CD4-positive, alpha-beta T cell treated with Interleukin-6 at 100 ng/mL for 8 hours (primary cell): ENCODE results near the gene PPBP.

ENCODE experiments used
- DNase-seq: peaks from one replicate; pipeline ENCODE4 v3.0.0-alpha.2; 2020; ENCODE audit warnings: mixed read lengths, low spot score

The PPBP gene

DNA sequence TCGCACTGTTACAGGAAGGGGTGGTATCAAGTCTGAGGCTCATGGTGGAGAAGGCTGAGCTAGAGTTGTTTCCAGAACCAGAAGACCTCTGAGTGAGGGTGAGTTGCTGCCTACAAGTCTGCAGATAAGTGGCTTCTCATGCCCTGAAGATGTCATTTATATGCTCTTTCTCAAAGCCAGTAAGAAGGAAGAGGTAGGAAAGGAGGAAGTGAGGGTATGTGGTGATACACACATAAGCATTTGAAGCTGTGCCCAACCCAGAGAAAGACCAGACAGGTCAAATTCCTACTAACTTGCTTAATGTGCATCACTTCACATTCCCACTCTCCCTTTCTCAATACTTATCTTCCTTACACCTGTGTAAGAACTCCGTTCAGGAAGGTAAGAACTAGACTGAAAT lies at the start of gene PPBP:
PPBP (minus strand) TSS at position 130 of the 400 bp plus-strand sequence; CDS start at position 43, 87 bp downstream.
- no peak for DNase-seq

DNA sequence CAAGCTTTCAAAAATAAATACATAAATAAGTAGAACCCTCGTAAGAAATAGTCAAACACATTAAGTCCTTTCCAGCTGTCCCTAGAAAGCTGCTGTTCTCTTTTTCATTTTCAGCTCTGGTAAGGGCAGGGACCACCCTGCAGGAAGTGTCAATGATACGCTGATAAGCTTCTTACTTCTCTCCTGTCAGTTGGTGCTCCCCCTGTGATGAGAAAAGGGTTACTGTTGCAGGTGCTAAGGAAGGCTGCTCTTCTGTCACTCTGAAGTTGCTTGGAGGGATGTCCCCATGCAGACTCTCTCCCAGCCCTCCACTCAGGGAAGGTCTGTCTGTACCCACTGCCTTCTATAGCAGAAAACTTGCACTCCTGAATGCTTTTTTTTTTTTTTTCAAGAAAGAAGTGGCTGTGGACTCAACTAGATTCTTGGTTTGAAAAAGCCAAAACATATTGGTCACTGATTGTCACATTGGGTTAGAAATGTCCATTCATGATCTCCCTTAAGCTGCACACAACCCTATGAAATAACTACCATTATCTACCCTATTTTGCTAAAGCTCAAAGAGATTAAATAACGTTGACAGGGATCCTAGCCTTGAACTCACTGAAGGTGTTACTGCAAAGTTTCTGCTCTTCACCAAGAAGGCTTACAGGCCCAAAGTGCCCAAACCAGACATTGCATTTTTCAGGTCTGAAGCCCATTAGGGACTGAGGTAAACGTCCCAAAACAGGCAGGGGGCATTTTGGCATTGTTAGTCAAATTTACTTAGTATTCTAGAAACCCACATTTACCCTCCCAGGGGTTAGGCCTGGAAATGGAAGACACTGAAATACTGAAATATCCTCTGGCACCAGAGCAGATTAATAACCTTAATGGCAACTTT lies 49.3 kb upstream of the PPBP start:
- no peak for DNase-seq

DNA sequence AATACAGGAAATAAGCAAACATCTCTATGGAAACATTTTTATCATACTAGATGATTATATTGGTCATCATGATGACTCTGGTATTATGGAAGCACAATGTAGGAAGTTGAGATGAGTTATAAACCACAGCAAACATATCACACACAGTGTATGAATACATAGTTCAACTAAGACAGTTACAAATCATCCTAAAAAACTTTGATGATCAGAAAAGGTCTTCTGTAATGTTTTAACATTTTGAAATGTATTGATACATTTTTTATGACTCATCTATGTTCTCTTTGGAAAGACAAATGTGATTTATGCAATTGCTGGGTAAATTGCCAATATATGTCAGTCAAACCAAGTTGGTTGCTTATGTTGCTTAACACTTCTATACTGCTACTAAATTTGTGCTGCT lies 45.7 kb upstream of the PPBP start:
- DNase-seq = no peak

DNA sequence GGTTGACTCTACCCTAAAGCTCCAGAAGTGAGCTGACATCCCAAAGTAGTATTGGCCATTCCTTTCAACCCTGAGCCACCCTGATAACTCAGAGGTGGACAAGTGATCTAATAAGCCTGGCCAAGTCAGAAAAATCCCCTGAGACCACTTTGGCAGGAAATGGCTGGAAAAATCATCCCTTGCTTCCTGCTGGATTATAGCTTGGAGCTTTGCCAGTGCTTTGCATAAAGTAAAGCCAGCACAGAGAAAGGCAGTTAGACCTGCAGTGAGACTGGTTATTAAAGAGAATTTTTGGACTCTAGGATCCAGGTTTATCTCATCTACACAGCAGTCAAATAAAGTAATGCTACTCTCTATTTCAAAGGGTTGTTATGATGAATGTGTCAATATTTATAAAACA lies 44.1 kb upstream of the PPBP start:
- no peak for DNase-seq

- no peak for DNase-seq
These were observed 43.6 kb upstream of the PPBP start for GRCh38 chr4:74031576-74031975.

DNA sequence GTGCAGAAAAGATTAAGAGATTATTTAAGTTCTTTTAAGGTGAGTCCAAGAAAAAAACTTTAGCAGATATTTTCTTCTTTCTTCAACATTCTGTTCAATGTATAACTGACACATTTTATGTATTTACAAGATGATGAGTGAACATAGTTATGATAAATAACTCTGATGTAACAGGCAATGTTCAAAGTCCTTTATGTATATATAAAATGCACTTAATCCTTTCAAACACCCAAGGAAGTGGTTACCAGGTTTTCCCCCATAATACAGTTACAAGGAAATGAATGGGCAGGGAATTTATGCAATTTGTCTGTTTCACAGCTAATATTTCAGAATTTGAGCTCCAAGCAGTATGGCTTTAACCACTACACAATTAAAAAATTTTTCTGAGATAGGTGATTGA lies 42.3 kb upstream of the PPBP start:
- DNase-seq = no peak

DNA sequence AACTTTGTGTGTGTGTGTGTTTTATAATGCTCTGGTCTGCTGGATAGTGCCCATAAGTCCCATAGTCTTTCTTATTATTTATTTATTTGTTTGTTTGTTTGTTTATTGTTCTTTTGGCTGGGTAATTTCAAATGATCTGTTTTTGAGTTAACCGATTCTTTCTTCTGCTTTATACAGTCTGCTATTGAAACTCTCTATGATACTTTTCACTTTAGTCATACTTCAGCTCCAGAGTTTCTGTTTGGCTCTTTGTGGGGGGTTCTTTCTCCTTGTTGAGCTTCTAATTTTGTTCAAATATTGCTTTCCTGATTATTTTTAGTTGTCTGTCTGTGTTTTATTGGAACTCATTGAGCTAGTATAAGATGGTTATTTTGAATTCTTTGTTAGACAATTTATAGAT lies 40.5 kb upstream of the PPBP start:
- no peak for DNase-seq

DNA sequence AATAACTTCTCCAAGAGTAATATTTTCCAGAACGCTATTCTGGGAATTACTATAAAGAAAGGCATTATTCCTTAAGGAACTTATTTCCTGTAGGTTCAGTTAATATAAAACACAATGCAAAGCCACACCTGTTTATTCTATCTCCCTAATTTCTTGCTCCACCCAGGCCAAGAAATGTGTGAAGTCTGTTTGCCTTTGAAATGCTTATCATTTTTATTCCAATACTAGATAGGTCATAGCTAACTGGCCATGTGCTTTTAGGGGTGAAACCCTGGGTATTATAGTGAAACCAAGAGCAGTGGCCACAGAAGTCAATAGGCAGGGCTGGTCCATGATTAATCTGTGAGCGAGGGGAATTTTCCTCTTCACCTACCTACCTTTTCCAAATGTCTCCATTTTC lies 35.7 kb upstream of the PPBP start:
- DNase-seq = no peak

DNA sequence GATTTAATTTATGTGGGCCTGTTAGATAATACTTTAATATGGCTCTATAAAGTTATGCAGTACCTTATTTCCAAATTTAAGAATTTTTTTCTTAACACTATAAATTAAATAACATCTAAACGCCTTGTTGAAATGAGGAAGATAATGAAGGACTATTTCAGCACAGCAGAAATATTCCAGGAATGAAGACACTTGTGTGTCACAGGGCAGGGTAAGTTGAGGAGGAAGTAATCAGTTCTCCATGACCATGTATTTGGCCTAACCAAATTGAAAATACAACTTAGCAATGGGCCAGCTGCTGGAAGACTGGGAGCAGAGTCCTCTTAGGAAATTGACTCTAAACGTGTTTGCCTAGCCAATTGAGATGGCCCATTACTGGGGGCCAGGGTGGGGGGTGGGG lies 33.6 kb upstream of the PPBP start:
- no peak for DNase-seq

DNA sequence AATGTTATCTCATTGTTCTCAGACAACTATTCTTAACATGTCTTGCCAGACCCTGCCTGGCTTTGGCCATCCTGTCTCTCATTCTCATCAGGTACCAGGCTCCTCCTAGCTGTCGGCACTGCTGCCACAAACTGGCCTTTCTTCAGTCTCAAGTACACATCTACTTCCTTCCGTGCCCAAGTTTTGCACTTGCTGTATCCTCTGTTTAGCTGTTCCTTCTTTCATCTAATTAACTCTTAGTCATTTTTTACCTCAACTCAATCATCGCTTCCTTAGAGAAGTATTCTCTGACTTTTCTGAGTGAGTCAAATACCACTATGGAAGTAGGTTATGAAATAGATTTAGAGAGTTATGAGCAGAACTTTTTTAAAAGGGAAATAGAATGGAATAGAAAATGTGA lies 30.8 kb upstream of the PPBP start:
- DNase-seq = no peak

- DNase-seq = no peak
These were observed 30.1 kb upstream of the PPBP start for GRCh38 chr4:74018116-74018515.

GRCh38 chr4:74016068-74016467 lies 28.1 kb upstream of the PPBP start:
- no peak for DNase-seq

GRCh38 chr4:74015126-74015780 lies 27.3 kb upstream of the PPBP start:
- no peak for DNase-seq

DNA sequence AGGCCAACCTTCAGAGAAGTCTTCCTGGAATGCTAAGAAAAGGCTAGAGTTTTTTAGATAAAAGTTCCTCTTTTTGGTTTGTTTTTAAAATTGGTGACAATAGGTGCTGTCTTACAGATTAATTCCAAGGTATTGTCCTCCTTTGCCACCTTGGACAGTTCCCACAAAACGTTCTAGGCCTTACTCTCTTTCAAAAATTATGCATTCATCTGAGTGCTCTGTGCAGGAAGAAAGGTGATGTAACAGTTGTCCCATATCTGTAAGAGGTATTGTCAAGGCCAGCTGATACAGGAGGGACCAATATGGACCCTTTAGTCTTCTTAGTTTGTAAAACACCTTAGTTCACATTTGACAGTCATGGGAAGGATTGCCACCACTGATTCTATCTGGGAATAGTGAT lies 26.3 kb upstream of the PPBP start:
- DNase-seq = no peak

- no peak for DNase-seq
These were observed 25.3 kb upstream of the PPBP start for GRCh38 chr4:74013264-74013663.

DNA sequence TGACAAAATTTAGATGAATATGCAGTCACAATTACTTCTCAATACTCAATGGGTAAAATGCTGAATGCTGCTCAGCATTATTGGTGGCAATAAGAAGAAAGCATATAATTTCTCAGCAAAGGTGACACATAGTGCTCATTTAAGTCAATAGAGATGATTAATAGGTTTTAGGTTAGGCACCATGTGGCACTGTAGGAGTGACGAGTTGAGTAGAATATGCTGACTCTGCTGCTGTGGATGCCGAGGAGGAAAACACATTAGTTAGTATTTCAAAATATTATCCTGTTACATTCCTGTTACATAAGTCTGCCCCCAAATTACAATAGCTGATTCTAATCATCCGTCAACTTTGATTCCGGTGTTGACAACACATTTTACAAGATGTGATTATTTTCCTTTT lies 24.1 kb upstream of the PPBP start:
- DNase-seq = no peak

DNA sequence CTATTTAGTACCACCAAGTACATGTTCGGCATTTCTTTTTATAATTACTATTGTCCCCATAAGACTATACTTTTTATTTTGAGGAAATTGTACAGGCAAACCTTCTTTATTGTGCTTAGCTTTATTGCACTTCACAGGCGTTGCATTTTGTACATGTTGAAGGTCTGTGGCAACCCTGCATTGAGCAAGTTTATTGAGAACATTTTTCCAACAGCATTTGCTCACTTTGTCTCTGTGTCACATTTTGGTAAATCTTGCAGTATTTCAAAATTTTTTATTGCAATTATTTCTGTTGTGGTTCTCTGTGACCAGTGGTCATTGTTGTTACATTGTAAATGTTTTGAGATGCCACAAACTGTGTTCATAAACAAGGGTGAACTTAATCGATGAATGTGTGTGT lies 21.3 kb upstream of the PPBP start:
- DNase-seq = no peak

DNA sequence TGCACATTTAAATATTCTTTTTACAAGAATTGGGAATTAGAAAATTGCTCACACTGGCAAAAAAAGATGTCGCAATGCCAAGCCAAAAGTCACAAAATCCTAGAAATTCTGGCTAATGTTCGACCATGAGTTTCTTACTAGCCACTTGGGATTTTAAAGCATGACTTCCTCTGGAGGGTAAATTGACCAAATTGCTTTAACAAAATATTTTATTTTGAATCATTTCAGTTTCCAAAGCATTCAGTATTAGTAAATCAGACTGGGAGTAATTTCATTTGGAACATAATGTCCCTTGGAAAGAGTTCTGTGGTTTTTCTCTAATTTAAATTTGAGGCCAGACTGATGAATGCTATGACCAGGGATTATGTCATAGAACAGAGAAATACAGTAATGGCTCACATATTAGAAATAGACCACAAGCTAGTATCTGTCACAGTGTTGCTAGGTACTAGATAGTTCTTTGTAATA lies 18.1 kb upstream of the PPBP start:
- no peak for DNase-seq

DNA sequence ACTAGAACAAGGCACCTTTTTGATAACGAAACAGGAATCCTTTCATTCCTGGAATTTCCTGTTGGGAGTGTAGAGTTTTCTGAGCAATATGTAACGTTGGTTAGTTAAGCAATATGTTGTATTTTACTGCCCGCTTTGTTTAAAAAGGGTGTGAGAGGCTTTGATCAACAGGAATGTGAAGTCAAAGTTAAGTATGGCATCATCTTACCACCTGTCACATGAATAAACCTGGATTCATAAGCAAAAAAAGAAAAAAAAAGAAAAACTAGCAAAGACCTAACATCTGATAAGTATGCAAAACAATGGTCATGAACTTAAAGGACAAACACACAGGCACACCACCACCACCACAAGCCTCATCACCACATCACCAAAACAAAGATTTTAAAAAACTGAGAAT lies 17.5 kb upstream of the PPBP start:
- DNase-seq = no peak

DNA sequence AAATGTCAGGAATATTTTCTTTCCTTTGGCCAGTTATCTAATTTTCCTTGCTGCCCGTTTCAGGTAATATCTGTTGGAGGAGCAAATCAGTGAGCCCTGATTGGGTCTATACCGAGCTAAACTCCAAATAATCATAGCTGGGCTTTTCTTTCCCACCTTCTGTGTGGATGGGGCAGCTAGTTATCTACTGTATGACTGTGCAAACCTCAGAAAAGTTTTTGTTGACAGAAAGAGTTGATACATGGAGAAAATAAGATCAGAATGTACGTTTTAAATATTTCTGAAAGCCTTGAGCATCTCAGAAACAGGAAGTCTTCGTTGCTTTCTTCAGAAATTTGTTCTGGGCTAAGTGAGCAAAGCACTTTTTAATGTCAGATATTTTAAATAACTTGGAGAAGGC lies 16.7 kb upstream of the PPBP start:
- no peak for DNase-seq

DNA sequence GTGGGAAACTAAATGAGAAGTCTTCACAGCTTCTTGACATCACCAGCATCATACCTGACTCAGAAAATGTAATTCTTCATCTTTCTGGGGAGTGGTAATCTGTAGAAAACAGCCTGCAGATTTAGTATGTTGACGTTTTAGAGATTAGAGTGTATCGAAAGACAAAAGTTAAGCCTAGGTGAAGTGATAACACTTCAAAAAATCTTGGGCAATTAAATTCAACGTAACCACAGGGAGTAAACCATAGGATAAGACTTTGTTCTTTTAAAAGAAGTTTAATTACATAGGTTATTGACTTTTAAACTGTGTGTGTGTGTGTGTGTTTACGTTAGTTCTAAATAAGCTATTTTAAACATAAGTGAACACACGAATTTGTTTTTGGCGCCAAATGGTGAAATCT lies 12.3 kb upstream of the PPBP start:
- DNase-seq = no peak

DNA sequence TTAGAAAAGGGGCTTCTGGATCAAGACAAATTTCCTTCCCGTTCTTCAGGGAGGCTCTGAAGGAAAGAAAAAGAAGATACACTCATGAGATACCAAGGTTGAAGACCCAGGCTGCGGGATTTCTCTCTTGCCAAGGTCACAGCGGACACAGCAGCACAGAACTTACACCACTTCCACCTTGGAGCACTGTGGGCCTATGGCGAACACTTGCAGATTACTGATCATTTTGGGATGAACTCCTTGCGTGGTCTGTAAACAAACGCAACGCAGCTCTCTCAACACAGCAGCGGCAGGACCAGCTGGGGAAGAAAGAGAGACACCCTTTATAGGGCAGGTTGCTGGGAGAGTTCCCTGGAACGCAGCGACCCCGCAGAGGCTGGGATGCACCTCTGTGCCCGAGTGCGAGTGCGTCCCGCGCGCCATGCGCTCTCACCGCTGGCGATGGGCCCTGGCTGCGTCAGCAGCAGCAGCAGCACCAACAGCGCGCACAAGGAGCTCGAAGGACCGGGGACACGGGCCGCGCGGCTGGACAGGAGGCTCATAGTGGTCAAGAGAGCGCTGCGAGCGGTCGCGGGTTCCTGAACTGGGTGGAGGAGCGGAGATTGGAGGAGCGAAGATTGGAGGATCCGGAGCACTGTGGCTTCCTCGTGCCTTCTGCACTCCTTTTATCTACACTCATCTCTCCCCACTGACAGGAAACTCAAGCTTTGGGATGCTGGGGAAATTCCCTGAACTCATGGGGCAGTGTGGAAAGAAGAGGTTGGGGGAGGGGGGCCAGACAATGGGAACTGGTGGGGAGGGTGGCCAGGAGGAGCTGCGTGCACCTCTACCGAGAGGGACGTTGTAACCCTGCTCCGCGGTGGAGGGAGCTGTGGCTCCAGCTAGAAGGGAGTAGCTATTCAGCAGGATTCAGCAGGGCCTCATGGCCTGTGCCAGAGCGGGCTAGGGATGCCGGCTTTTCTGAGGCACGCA lies 10.3 kb upstream of the PPBP start, which contains the start of gene CXCL5:
CXCL5 (minus strand) TSS at position 638 of the 972 bp plus-strand sequence; CDS start at position 542, 96 bp downstream.
- no peak for DNase-seq
